ENCODE results near the gene CDSN. TPM values are rescaled to one million over a fixed set of nuclear protein-coding genes. Genes with fewer than 3 reads are reported as not detected.
"Not testable (repeated sequence)": the region's sequence is repeated elsewhere in the genome, so short reads cannot be mapped to it uniquely, and the experiment has no call there.

Gene CDSN
- total and polyA plus RNA-seq, 2 donors = 0.05 to 6.2 TPM

GRCh38 chr6:31067891-31068668 is 52.2 kb downstream of the CDSN start:
- not testable (repeated sequence) for DNase-seq (ENCODE audit: low read depth in 6 of 9, low spot score in 9 of 9); H3K27ac ChIP-seq (ENCODE audit: low read depth in 1 of 2, low read length in 1 of 2); H3K36me3 ChIP-seq (ENCODE audit: control insufficient read depth in 2 of 2, insufficient read depth in 2 of 2, low read length in 1 of 2); H3K9me3 ChIP-seq (ENCODE audit: control insufficient read depth in 2 of 2, insufficient read depth in 1 of 2, low read length in 1 of 2); H3K4me3 ChIP-seq (ENCODE audit: low read length in 2 of 2); H3K4me1 ChIP-seq (ENCODE audit: control insufficient read depth in 2 of 2, insufficient read depth in 2 of 2, low read length in 2 of 2); H3K27me3 ChIP-seq (ENCODE audit: control insufficient read depth in 2 of 2, insufficient read depth in 1 of 2, low read length in 1 of 2)
- WGBS = 92% methylated on average over 7 of the region's 11 CpGs

- not testable (repeated sequence) for DNase-seq (ENCODE audit: low read depth in 6 of 9, low spot score in 9 of 9); H3K4me3 ChIP-seq (ENCODE audit: low read length in 2 of 2); H3K27me3 ChIP-seq (ENCODE audit: control insufficient read depth in 2 of 2, insufficient read depth in 1 of 2, low read length in 1 of 2); H3K4me1 ChIP-seq (ENCODE audit: control insufficient read depth in 2 of 2, insufficient read depth in 2 of 2, low read length in 2 of 2); H3K9me3 ChIP-seq (ENCODE audit: control insufficient read depth in 2 of 2, insufficient read depth in 1 of 2, low read length in 1 of 2); H3K36me3 ChIP-seq (ENCODE audit: control insufficient read depth in 2 of 2, insufficient read depth in 2 of 2, low read length in 1 of 2); H3K27ac ChIP-seq (ENCODE audit: low read depth in 1 of 2, low read length in 1 of 2)
- 96% methylated on average over 28 of the region's 32 CpGs for WGBS
These were observed 53.2 kb downstream of the CDSN start for GRCh38 chr6:31067028-31067427.

- H3K27me3 ChIP-seq (ENCODE audit: control insufficient read depth in 2 of 2, insufficient read depth in 1 of 2, low read length in 1 of 2) = peaks cover 2 to 5% of the 10 kb centered on the region in 2 donors
- WGBS = 89% methylated on average over 2 of the region's 2 CpGs
- H3K4me3 ChIP-seq (ENCODE audit: low read length in 2 of 2) = no peak overlapping the region
- no peak for DNase-seq (ENCODE audit: low read depth in 6 of 9, low spot score in 9 of 9)
- H3K36me3 ChIP-seq (ENCODE audit: control insufficient read depth in 2 of 2, insufficient read depth in 2 of 2, low read length in 1 of 2) = no peaks in the 10 kb centered on the region
- H3K27ac ChIP-seq (ENCODE audit: low read depth in 1 of 2, low read length in 1 of 2) = no peak overlapping the region
- no peaks in the 10 kb centered on the region for H3K9me3 ChIP-seq (ENCODE audit: control insufficient read depth in 2 of 2, insufficient read depth in 1 of 2, low read length in 1 of 2)
- H3K4me1 ChIP-seq (ENCODE audit: control insufficient read depth in 2 of 2, insufficient read depth in 2 of 2, low read length in 2 of 2) = no peaks in the 10 kb centered on the region
These were observed 54.7 kb downstream of the CDSN start for GRCh38 chr6:31065556-31065955.

Other genes starting within 250 kb of the CDSN start
- 39.6 TPM for gene DDR1, start 235.9 kb downstream of the CDSN start, total RNA-seq
- gene DDR1, start 235.9 kb downstream of the CDSN start, polyA plus RNA-seq = 65.9 TPM
- gene GTF2H4, start 212.2 kb downstream of the CDSN start, total RNA-seq = 12.9 TPM
- gene GTF2H4, start 212.2 kb downstream of the CDSN start, polyA plus RNA-seq = 35.4 TPM
- 30.3 TPM for gene VARS2, start 206.2 kb downstream of the CDSN start, total RNA-seq
- 40.4 TPM for gene VARS2, start 206.2 kb downstream of the CDSN start, polyA plus RNA-seq
- gene SFTA2, start 188.3 kb downstream of the CDSN start, total RNA-seq = 0.19 TPM
- gene SFTA2, start 188.3 kb downstream of the CDSN start, polyA plus RNA-seq = 1.8 TPM
- 0.05 TPM for gene MUCL3, start 179.5 kb downstream of the CDSN start, total RNA-seq
- 0.02 TPM for gene MUCL3, start 179.5 kb downstream of the CDSN start, polyA plus RNA-seq
- gene MUC21, start 136.7 kb downstream of the CDSN start, total RNA-seq = under 0.01 TPM
- 0.27 TPM for gene MUC21, start 136.7 kb downstream of the CDSN start, polyA plus RNA-seq
- gene MUC22, start 110.0 kb downstream of the CDSN start, total RNA-seq = 0.05 TPM
- gene MUC22, start 110.0 kb downstream of the CDSN start, polyA plus RNA-seq = 0.02 TPM
- gene C6orf15, start 7.9 kb downstream of the CDSN start, total RNA-seq = 0.38 TPM
- 24.6 TPM for gene C6orf15, start 7.9 kb downstream of the CDSN start, polyA plus RNA-seq
- 0.14 TPM for gene PSORS1C1, start 5.6 kb downstream of the CDSN start, total RNA-seq
- 2.0 TPM for gene PSORS1C1, start 5.6 kb downstream of the CDSN start, polyA plus RNA-seq
- not detected for gene PSORS1C2, start 18.6 kb upstream of the CDSN start, total RNA-seq
- 16.4 TPM for gene PSORS1C2, start 18.6 kb upstream of the CDSN start, polyA plus RNA-seq
- gene CCHCR1, start 37.4 kb upstream of the CDSN start, total RNA-seq = 14.2 TPM
- gene CCHCR1, start 37.4 kb upstream of the CDSN start, polyA plus RNA-seq = 24.5 TPM
- 23.8 TPM for gene TCF19, start 38.1 kb upstream of the CDSN start, total RNA-seq
- gene TCF19, start 38.1 kb upstream of the CDSN start, polyA plus RNA-seq = 5.1 TPM
- gene POU5F1, start 50.2 kb upstream of the CDSN start, total RNA-seq = 0.80 TPM
- 5.2 TPM for gene POU5F1, start 50.2 kb upstream of the CDSN start, polyA plus RNA-seq
- 259 TPM for gene HLA-C, start 151.6 kb upstream of the CDSN start, total RNA-seq
- 293 TPM for gene HLA-C, start 151.6 kb upstream of the CDSN start, polyA plus RNA-seq
- 1,474 TPM for gene HLA-B, start 236.7 kb upstream of the CDSN start, total RNA-seq
- 2,173 TPM for gene HLA-B, start 236.7 kb upstream of the CDSN start, polyA plus RNA-seq